ENCODE measurements around the gene MRPL12. TPM values are rescaled to one million over a fixed set of nuclear protein-coding genes. Genes with fewer than 3 reads are reported as not detected.

The MRPL12 gene
- total and polyA plus RNA-seq, 2 of the 8 experiments (the other 6 are each of a cell fraction or from before 2014, with no cell fraction given) = 120 to 141 TPM

DNA sequence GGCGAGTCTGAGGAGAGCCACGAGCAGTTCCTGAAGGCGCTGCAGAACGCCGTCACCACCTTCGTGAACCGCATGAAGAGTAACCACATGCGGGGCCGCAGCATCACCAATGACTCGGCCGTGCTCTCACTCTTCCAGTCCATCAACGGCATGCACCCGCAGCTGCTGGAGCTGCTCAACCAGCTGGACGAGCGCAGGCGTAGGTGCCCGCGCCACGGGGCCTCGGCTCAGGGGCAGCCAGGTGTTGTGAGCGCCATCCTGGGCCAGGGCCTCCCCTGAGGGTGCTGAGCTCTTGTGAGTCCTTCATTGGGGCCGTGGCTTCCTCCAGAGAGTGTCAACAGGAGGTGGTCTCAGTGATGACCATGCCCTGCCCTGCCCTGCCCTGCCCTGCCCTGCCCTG, 7.4 kb upstream of the MRPL12 start (continued):
- TF ChIP-seq CHD7 (IDR thresholded peaks at IDR 0.05; ENCODE audit: insufficient replicate concordance, low read length) = no peak
- no peak for TF ChIP-seq JUND (IDR thresholded peaks at IDR 0.05; ENCODE audit: low read length)
- TF ChIP-seq KDM4A (IDR thresholded peaks at IDR 0.05; ENCODE audit: low read depth, low read length, severe bottlenecking) = no peak
- no peak for TF ChIP-seq ASH2L (IDR thresholded peaks at IDR 0.05; ENCODE audit: low read length)
